GM12878 (cell line): ENCODE measurements around the gene LRRC74B. TPM values are rescaled to one million over a fixed set of nuclear protein-coding genes. Genes with fewer than 3 reads are reported as not detected.

ENCODE experiments used
- CBX5 ChIP-seq: sonication (generic); IDR thresholded peaks from 2 replicates; pipeline ENCODE4 v1.6.1; 2016; ENCODE audit warnings: low read depth, moderate library complexity, mild to moderate bottlenecking, inconsistent platforms
- CHD2 ChIP-seq: IDR thresholded peaks from 2 replicates; pipeline ENCODE4 v1.6.1; 2011; ENCODE audit warnings: low read depth, low read length, improper control_type of control experiment, borderline replicate concordance
- EGR1 ChIP-seq, 2 experiments: IDR thresholded peaks; 1 replicate in 1 of 2; 2 replicates in 1 of 2; pipeline ENCODE4 v1.6.1; 2011 to 2012; ENCODE audit warnings: low read depth in 2 of 2, low read length in 2 of 2, borderline replicate concordance in 1 of 2, mild to moderate bottlenecking in 1 of 2, moderate library complexity in 1 of 2
- EZH2 ChIP-seq: IDR thresholded peaks from 2 replicates; pipeline ENCODE4 v1.6.1; 2012; ENCODE audit warnings: low read depth, mild to moderate bottlenecking, control low read depth, inconsistent platforms, low read length, borderline replicate concordance; ENCODE audit not compliant: control insufficient read depth
- FOS ChIP-seq: IDR thresholded peaks from 3 replicates; pipeline ENCODE4 v1.6.1; 2011; ENCODE audit warnings: borderline replicate concordance; ENCODE audit not compliant: insufficient read length; ENCODE audit errors: extremely low read depth
- FOXK2 ChIP-seq: fragments of 450-650 bp; IDR thresholded peaks from 2 replicates; pipeline ENCODE4 v1.6.1; 2017; ENCODE audit warnings: mild to moderate bottlenecking, moderate library complexity
- FOXM1 ChIP-seq: IDR thresholded peaks from 2 replicates; pipeline ENCODE4 v1.6.1; 2012; ENCODE audit warnings: low read depth, mild to moderate bottlenecking, inconsistent platforms, low read length, moderate library complexity
- KDM1A ChIP-seq: fragments of 200-600 bp; sonication (generic); IDR thresholded peaks from 2 replicates; pipeline ENCODE4 v1.6.1; 2016; ENCODE audit warnings: borderline replicate concordance
- LARP7 ChIP-seq: fragments of 450-650 bp; IDR thresholded peaks from 2 replicates; pipeline ENCODE4 v1.6.1; 2017; ENCODE audit warnings: mild to moderate bottlenecking
- MYB ChIP-seq: fragments of 150-350 bp; IDR thresholded peaks from 2 replicates; pipeline ENCODE4 v1.6.1; 2014; ENCODE audit warnings: mild to moderate bottlenecking, low read depth, low read length, borderline replicate concordance
- NR2C1 ChIP-seq: fragments of 450-650 bp; IDR thresholded peaks from 2 replicates; pipeline ENCODE4 v1.6.1; 2017; ENCODE audit warnings: antibody characterized with exemption, mild to moderate bottlenecking, moderate library complexity
- POLR2AphosphoS2 ChIP-seq: IDR thresholded peaks from 2 replicates; pipeline ENCODE4 v1.6.1; 2011; ENCODE audit warnings: low read depth, mild to moderate bottlenecking, low read length, improper control_type of control experiment, moderate library complexity
- RAD51 ChIP-seq: fragments of 450-650 bp; IDR thresholded peaks from 2 replicates; pipeline ENCODE4 v1.6.1; 2016; ENCODE audit warnings: moderate library complexity, mild to moderate bottlenecking, inconsistent platforms
- RCOR1 ChIP-seq: conservative IDR thresholded peaks from 2 replicates; pipeline ENCODE4 v1.6.1; 2012; ENCODE audit warnings: low read depth, low read length, improper control_type of control experiment
- SIN3A ChIP-seq: IDR thresholded peaks from 2 replicates; pipeline ENCODE4 v1.6.1; 2012; ENCODE audit warnings: low read depth, low read length, improper control_type of control experiment
- SIX5 ChIP-seq: IDR thresholded peaks from 2 replicates; pipeline ENCODE4 v1.6.1; 2011; ENCODE audit warnings: mild to moderate bottlenecking, low read depth, low read length, moderate library complexity; ENCODE audit not compliant: severe bottlenecking
- SMAD5 ChIP-seq: IDR thresholded peaks from 2 replicates; pipeline ENCODE4 v1.6.1; 2016; ENCODE audit warnings: antibody characterized with exemption, low read depth
- SP1 ChIP-seq: IDR thresholded peaks from one replicate; pipeline ENCODE4 v1.6.1; 2011; ENCODE audit warnings: low read depth, low read length
- STAT1 ChIP-seq: fragments of 450-650 bp; conservative IDR thresholded peaks from 2 replicates; pipeline ENCODE4 v1.6.1; 2014; ENCODE audit warnings: antibody characterized with exemption, mild to moderate bottlenecking
- SUZ12 ChIP-seq: fragments of 200-600 bp; sonication (generic); IDR thresholded peaks from one replicate; pipeline ENCODE4 v1.6.1; 2018; ENCODE audit warnings: antibody characterized with exemption, mild to moderate bottlenecking; ENCODE audit not compliant: unreplicated experiment
- TCF7 ChIP-seq: IDR thresholded peaks from 2 replicates; pipeline ENCODE4 v1.6.1; 2014; ENCODE audit warnings: antibody characterized with exemption, borderline replicate concordance
- USF1 ChIP-seq: IDR thresholded peaks from 2 replicates; pipeline ENCODE4 v1.6.1; 2011; ENCODE audit warnings: borderline replicate concordance, low read depth, mild to moderate bottlenecking, moderate library complexity, mixed read lengths, low read length; ENCODE audit not compliant: insufficient read depth; ENCODE audit errors: extremely low read length
- ZNF24 ChIP-seq: fragments of 450-650 bp; IDR thresholded peaks from 2 replicates; pipeline ENCODE4 v1.6.1; 2017; ENCODE audit warnings: antibody characterized with exemption, mild to moderate bottlenecking
- polyA plus RNA-seq, 11 experiments: library from polyadenylated mRNA; depleted of rRNA in 4 of 11; unstranded in 6 of 11; stranded (reverse) in 5 of 11; fragments of >200 nt; fragmentation: Nextera tagmentation in 4 of 11; fragmentation: Illumina TruSeq in 1 of 11; extraction: Ambion mirVana in 4 of 11; extraction: Trizol in 1 of 11; gene quantifications; 1 replicate in 1 of 11; 2 replicates in 10 of 11; pipeline versions ENCODE4 v1.2.1 to v1.2.3, GENCODE V29; 2011 to 2016; ENCODE audit warnings: inconsistent platforms in 2 of 11, missing spikeins in 2 of 11, low read depth in 1 of 11
- total RNA-seq, 4 experiments: library from RNA; depleted of rRNA in 3 of 4; stranded (reverse); fragments of >200 nt in 3 of 4; fragmentation: Illumina TruSeq in 1 of 4; extraction: Trizol in 1 of 4; gene quantifications; 2 replicates each; pipeline versions ENCODE4 v1.2.1 to v1.2.3, GENCODE V29; 2013 to 2021
- TF ChIP-seq, protein P1 (sequence below): fragments of 450-650 bp; IDR thresholded peaks from 2 replicates; pipeline ENCODE4 v1.6.1; 2016; ENCODE audit warnings: mild to moderate bottlenecking, moderate library complexity, borderline replicate concordance
- TF ChIP-seq, protein P2 (sequence below), 3 experiments: IDR thresholded peaks in 2 of 3; conservative IDR thresholded peaks in 1 of 3; 2 replicates each; pipeline ENCODE4 v1.5.1; 2011; ENCODE audit warnings: low read depth in 3 of 3, low read length in 3 of 3, mild to moderate bottlenecking in 3 of 3, control low read depth in 2 of 3, moderate library complexity in 2 of 3, inconsistent platforms in 1 of 3, mixed read lengths in 1 of 3; ENCODE audit not compliant: control insufficient read depth in 2 of 3, insufficient read depth in 1 of 3; ENCODE audit errors: extremely low read depth in 1 of 3

The LRRC74B gene
- total and polyA plus RNA-seq, 10 of the 15 experiments (the other 5 are each of a cell fraction or from before 2014, with no cell fraction given): not detected

GRCh38 chr22:21001601-21002325, 44.0 kb upstream of the LRRC74B start, which contains the start of gene THAP7 (continued):
- peak; percentile 89 for TF ChIP-seq POLR2AphosphoS2
- TF ChIP-seq CHD2: peak; percentile 96
- TF ChIP-seq SIX5: no peak
- peak; percentile 85; the same call in 1 of the 2 replicates for TF ChIP-seq SIN3A
- 0 out of 3 replicates have a peak, but pooled peaks of 1 of the 2 experiments have one; percentile 36 for TF ChIP-seq EGR1 (IDR thresholded peaks at IDR 0.05; ENCODE audit: borderline replicate concordance in 1 of 2, low read depth in 2 of 2, low read length in 2 of 2)
- TF ChIP-seq, protein P1, sequence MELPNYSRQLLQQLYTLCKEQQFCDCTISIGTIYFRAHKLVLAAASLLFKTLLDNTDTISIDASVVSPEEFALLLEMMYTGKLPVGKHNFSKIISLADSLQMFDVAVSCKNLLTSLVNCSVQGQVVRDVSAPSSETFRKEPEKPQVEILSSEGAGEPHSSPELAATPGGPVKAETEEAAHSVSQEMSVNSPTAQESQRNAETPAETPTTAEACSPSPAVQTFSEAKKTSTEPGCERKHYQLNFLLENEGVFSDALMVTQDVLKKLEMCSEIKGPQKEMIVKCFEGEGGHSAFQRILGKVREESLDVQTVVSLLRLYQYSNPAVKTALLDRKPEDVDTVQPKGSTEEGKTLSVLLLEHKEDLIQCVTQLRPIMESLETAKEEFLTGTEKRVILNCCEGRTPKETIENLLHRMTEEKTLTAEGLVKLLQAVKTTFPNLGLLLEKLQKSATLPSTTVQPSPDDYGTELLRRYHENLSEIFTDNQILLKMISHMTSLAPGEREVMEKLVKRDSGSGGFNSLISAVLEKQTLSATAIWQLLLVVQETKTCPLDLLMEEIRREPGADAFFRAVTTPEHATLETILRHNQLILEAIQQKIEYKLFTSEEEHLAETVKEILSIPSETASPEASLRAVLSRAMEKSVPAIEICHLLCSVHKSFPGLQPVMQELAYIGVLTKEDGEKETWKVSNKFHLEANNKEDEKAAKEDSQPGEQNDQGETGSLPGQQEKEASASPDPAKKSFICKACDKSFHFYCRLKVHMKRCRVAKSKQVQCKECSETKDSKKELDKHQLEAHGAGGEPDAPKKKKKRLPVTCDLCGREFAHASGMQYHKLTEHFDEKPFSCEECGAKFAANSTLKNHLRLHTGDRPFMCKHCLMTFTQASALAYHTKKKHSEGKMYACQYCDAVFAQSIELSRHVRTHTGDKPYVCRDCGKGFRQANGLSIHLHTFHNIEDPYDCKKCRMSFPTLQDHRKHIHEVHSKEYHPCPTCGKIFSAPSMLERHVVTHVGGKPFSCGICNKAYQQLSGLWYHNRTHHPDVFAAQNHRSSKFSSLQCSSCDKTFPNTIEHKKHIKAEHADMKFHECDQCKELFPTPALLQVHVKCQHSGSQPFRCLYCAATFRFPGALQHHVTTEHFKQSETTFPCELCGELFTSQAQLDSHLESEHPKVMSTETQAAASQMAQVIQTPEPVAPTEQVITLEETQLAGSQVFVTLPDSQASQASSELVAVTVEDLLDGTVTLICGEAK: peak; percentile 86
- no peak for TF ChIP-seq SUZ12
- no peak for TF ChIP-seq FOXK2
- TF ChIP-seq ZNF24: no peak
- no peak for TF ChIP-seq EZH2
- no peak for TF ChIP-seq STAT1
- no peak for TF ChIP-seq TCF7
- TF ChIP-seq, protein P2, sequence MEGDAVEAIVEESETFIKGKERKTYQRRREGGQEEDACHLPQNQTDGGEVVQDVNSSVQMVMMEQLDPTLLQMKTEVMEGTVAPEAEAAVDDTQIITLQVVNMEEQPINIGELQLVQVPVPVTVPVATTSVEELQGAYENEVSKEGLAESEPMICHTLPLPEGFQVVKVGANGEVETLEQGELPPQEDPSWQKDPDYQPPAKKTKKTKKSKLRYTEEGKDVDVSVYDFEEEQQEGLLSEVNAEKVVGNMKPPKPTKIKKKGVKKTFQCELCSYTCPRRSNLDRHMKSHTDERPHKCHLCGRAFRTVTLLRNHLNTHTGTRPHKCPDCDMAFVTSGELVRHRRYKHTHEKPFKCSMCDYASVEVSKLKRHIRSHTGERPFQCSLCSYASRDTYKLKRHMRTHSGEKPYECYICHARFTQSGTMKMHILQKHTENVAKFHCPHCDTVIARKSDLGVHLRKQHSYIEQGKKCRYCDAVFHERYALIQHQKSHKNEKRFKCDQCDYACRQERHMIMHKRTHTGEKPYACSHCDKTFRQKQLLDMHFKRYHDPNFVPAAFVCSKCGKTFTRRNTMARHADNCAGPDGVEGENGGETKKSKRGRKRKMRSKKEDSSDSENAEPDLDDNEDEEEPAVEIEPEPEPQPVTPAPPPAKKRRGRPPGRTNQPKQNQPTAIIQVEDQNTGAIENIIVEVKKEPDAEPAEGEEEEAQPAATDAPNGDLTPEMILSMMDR (IDR thresholded peaks at IDR 0.05 in 2 of 3, conservative IDR thresholded peaks at IDR 0.05 in 1 of 3; ENCODE audit: control insufficient read depth in 2 of 3, extremely low read depth in 1 of 3, insufficient read depth in 1 of 3, low read depth in 3 of 3, low read length in 3 of 3): no peak
- no peak for TF ChIP-seq FOXM1
- TF ChIP-seq RAD51: no peak
- TF ChIP-seq MYB: no peak
- no peak for TF ChIP-seq FOS
- no peak for TF ChIP-seq CBX5
- peak; percentile 35 for TF ChIP-seq USF1
- TF ChIP-seq SMAD5: peak; percentile 82
- peak; percentile 19 for TF ChIP-seq SP1
- no peak for TF ChIP-seq KDM1A
- peak; percentile 34; the same call in 1 of the 2 replicates for TF ChIP-seq LARP7
- no peak for TF ChIP-seq NR2C1
- peak; percentile 41; the same call in 1 of the 2 replicates for TF ChIP-seq RCOR1
